GM19438 (cell line): ENCODE results near the gene SPATS2L.

ENCODE experiments used
- ATAC-seq: cut with Tn5 transposase; IDR thresholded peaks from one replicate; pipeline ENCODE4 v1.9.1; 2021; ENCODE audit warnings: low read depth; ENCODE audit not compliant: unreplicated experiment

The SPATS2L gene

DNA sequence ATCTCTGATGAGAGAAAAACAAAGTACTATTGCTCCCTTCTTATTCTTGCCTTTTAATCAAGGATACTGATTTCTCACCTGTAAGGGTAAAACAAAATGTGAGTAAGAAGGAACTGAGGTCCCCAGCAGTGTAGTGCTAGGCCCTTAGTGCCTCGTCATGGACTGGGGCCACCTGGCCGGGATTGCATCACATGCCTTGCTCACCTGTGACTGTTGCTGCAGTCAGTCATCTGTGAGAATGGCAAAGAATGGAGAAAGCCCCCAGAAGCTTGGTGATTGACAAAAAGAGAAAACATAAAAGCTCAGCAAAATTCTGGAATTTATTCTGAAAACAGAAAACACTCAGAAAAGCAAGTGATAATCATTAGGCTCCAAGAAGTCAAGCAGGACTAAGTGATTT is 63.4 kb downstream of the SPATS2L start:
- no peak for ATAC-seq

DNA sequence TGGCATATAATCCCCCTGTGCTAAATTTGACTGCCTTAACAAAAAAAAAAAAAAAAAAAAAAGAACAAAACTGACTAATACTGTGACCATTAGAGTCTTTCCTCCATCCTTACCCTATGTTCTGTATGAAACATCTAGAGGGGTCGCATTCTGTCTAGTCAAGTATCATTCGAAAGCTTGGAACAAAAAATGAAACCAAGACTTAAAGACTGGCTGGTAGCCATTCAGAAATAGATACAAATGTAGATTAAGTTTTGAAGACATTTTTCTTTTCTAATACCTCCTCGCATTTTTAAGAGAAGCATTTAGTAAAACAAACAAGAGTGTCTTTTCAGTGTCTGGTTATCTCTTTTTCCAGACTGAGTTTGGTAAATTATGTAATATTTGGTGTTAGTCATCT is 66.7 kb downstream of the SPATS2L start:
- peak; percentile 35 for ATAC-seq

DNA sequence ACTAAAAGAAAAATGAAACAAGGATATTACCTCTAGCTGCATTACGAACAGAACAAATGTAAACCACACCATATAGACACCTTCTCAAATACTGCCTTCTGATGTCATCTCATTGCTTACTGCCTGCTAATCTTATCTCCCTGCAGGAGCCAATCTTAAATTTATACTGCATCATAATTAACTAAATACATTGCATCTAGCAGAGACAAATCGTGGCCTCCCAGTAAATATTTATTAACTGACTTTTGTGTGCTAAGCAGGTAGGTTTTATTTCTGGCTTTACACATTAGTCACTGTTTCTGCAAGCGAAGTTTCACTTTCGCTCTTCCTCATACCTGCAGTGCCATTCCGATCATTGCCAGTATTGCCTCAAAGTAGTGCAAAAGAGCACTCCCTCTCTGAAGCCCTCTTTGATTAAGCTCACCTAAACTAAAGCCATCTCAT is 67.5 kb downstream of the SPATS2L start:
- peak; percentile 85 for ATAC-seq

DNA sequence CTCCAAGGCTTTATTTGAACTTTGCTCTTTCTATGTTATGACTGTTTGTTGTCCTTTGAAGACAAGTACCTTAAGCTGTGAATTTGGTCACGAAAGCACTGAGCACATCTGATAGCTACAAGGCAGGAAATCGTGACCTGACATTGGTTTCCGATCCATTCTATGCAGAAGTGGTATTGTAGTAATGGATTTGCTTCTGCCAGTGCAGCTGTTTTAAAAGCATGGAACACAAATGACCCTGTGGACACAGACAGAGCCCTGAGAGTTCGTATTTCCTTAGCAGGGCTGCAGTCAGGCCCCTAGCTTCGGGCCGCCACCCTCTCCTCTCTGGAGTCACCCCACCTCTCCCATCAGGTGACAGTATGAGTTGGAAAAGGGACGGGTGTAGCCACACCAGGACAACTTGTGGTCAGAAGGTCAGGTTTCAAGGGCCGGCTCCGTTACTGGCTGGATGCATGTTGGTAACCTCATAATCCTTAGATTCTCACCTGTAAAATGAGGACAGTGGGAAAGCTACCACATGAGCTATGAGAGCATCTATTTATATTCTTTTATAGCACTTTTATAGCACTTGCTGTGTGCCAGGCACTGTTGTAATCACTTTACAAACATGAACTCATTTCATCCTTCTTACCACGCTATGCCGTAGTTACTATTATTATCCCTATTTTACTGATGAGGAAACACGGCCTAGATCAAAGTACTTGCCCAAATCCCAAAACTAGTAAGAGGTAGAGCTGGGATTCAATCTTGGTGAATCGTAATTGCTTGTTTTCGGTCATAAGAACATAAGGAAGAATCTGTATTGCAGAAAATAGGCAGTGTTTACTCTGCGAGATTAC is 70.2 kb downstream of the SPATS2L start:
- ATAC-seq = no peak

DNA sequence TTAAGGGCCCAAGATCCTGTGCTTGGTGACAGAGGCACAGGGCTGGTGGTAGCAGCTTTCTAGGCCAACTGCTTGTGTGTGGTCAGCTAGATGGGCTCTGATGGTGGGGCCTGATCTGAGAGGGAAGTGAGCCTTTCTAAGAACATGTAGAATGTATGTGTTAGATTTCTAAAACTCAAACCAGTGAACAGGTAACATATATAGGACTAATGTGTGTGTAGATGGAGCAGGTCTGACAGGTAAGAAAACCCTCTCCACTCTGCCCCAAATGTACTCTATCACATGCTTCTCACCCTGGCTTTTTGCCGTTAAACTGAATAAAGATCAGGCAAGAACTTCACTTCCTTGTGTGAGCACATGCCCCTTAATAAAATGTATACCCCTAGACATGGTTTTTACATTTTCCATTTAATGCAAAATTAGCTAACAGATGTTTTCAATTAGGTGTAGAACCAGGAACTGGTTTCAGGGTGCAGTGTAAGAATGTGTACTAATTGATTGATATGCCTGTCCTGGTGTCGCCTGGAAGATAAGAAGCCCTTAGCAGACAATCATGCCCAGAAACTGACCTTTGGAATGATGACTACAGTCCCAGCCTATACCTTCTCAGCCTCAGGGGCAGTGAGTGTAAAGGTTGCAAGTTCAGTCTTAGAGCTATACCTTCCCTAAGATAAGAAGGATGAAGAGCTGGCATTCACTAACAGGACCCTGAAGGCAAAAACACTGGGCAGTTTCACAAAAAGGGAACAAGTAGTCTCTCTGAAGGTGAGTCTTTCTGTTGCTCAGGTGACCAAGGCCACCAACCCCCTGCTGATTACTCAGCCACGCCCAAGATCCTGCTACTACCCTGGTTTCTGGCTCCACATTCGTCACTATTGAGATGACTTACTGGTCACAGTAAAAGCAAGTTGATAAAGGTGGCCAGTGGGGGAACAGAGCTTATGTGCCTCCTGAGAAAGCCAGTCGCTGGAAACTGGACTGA is 71.2 kb downstream of the SPATS2L start:
- no peak for ATAC-seq

DNA sequence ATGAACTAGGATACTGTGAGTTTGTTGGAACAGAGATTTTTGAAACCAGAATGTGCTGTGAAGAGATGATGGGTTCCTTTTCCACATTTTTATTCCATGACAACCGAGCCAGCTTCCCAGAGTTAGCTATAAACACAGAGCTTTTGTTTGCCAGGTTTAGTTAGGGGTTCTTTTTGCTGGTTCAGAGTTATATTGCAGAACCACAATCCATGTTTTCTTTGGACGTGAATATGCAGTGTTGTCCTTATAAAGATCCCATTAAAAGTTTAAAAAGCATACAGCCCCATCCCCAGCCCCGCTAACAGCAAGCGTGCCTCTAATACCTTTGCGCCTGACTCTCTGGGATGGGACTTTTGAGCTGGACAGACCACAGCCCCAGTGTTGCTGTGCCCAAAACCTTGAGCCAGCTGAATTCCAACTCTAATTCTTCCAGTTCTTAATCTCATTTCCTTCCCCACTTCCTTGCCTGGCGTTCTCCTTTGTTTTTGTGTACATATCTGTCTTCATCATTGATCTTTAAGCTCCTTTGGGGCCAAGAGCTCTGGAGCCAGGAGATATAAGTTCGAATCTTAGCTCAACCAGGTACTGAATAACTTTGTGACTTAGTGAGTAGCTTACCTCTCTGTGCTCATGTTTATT is 72.3 kb downstream of the SPATS2L start:
- ATAC-seq = no peak

DNA sequence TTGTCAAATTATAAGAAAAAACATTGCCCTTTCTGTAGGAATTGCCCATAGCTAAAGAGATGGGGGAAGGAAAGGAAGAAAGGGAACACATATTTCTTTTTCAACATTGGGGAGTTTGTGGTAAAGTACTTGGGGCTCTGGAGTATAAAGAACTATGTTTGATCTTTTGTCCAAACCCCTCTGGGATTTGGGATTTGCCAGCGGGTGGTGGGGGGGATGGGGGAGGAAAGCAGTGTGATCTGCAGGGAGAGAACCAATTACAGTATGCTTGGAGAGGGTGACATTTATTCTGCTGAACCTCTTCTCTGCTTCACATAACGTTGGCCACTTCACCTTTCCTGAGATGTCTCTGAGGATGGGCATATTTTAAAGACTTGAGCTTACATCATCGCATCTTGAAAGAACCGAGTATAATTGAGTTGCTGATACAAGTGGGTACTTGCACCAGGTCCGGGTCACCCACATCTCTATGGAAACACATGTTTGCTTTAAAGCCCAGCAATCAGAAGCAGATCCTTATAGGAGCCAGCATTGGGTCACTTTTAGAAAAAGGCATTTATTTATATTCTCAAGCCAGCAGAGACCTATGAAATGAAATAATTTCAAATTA is 73.1 kb downstream of the SPATS2L start:
- no peak for ATAC-seq

DNA sequence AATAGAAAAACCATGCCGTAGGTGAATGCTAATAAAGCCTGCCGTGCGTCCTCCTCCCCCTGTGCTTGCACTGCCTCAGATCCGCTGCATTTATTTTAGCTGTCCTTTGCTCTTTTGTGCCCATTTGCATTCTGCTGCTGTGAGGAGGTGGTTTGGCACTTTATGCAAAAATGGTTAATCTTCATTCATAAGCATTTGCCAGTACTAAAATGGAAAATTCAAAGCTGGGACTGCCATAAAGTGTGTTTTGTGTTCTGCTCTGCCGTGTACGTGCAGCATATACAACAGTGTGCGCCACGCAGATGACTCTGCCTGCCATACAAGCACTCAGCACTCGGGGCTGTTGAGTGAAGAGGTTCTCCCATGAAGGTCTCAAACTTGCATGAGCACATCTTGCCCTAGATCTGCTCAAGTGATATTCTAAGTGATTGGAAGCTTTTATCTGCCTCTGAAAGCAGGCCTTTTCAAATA is 73.6 kb downstream of the SPATS2L start:
- ATAC-seq = no peak

DNA sequence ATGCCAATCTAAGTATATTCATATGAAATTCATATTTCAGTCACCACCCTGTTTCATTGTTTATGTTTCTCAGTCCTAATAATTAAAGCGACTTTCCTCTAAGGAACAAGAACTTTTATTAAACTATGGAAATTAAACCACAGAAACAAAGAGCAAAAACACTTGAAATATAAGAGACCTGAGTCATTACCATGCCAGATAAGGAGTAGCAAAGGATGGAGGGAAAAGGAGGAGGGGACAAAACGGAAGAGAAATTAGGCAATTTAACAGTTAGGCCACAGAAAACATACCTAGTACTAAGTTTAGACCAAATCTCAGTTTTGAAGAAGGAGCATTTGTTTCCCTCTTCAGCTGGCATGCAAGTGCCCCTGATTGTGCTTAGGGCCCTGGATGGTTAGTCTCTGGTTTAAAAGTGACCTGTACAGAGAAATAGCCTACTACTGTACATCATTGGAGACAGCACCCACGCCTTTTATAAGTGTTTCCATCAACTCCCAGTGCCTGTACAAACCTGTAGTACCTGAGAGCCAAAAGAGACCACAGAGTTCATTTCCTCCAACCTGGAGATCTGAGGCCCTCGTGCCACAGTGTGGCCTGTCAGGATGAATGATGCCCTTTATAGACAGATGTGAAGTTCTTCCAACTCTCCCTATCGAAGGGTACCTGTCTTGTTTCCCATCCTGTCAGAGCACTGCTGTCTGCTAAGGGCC is 74.5 kb downstream of the SPATS2L start:
- ATAC-seq = no peak

DNA sequence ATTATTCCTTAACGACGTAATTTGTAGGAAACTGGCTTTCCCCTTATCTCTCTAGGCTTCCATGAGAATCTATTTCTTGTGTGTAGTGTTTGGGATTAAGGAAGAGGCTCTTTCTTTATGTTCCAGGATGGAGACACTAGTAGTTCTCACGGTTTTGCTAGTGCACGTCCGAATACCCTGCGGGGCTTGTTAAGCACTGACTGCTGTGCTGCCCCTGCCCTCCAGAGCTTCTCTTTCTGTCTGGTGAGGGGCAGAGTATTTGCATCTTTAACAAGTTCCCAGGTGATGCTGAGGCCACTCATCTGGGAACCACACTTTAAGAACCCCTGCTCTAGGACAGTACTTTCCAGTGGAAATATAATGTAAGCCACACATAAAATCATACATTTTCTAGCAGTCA is 76.4 kb downstream of the SPATS2L start:
- ATAC-seq = no peak

DNA sequence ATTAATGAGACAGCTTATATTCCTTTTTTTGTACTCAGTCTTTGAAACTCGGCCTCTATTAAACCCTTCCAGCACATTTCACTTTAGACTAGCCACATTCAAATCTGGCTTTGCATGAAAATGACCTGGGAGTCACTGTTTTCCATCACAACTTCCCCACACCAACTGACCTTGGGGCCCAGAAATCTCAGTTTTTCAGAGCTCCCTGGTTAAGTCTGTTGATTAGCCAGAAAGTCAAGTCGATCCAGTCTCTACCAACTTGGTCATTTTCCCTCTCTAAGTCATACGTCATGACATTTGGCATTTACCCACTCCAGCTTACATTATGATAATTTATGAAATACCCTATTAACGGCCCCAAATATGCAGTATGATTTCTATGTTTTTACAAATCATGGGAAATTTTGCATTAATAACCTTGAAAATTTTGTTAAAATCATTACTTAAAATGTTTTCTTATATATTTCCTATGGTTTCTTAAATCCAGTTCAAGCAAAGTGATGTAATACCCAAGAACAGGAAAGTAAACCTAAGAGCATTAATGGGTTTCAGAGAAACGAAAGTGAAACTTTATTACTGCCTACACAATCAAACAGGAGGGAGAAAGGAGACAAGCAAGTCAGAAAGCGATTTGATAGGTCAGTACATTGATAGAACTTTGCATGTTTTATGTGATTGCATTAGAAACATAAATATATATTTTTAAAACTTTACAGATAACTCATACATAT is 77.1 kb downstream of the SPATS2L start:
- ATAC-seq = peak; percentile 59

DNA sequence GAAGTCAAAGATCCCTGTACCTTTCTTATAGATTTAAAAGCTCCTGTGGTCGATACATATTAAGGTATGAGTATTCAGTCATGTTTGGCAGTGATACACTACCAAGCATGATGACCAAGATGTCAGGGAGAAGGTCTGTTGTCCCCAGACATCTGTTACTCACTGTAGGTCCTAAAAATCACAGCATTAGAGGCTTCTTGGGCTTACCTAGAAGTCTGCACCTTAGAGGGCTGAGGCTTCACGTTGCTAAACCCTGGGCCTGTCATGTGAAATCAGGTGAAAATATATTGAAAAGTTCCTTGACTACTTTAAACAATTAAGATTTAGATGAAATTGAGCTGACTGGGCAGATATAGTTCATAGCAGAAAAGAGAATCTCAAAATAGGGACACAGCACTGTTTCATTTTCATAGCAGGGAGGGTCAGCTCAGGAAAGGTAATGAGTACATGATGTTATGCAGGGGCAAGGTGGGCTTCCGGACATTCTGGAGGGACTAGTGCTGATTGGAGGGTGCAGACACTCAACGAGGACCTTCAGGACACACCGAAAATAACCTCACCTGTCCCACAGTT is 78.7 kb downstream of the SPATS2L start:
- no peak for ATAC-seq

DNA sequence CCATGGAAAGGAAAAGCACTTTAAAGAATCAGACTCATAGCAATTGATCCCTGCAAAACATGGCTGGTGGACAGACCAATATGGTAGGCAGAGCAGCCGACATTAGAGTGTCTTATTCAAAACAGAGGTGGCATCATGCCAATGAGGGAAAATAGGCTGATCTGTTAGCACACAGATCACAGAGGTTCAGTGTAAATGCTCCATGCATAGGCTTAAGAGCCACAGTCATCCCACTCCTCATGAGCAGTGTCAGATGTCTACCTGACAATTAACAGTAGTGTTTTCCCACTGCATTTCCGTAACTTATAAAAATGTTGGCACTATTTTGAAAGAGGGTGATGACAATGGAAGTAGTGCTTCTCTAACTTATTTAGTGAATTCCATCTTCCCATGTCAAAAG is 86.7 kb downstream of the SPATS2L start:
- no peak for ATAC-seq

DNA sequence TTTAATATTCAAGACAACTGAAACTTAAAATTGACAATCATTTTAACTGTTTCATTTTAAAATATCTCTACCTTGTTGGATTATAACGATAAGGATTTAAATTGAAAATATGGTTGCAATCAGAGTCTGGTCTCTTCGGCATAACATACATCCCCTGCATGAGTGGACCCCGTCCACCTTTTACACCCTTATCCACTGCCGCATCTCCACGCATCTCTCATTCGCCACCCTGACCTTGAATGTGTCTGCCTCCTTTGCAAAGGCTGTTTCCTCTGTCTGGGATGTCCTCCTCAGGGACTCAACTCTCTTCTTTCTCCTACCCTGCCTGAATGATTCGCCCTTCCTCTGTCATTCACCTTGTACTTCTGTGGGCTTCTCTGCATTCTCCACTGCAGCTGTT is 87.6 kb downstream of the SPATS2L start:
- no peak for ATAC-seq

DNA sequence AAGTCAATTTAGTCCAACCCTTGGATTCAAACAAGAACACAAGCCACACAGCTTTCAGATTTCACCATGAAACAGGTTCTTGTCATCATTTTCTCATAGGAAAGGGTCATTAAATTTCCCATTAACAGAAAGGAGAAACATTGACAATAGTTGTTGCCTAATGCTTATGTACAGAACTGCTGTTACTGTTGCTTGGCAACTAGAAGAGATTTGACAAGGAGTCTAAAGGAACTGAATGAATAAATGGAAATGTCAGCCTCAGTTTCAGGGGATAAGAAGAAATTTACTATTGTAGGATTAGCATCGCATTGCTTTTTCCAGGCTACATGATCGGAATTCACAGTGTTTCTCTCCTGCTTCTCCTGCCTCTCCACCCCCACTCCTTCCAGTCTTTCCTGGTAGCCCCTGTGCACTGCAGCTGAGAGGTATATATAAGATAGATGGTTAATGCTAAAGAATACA is 90.3 kb downstream of the SPATS2L start:
- no peak for ATAC-seq

DNA sequence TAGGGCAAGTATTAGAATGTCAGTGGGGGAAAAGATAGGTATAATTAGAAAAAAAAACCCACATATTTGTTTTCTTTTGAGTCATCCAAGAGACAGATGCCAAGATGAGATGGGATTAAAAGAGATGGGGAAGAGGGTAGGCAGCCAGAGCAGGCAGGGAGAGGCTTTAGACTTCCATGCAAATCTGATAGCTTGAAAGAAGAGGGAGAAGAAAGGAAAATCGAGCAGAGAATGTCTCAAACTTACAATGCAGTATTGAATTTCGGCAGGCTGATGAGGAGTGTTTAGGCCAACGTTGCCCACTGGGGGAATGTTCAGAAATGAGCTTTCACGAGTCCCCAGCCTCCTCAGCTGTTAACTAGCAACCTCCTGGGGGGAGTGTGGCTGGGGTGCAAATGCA is 91.3 kb downstream of the SPATS2L start:
- ATAC-seq = no peak

DNA sequence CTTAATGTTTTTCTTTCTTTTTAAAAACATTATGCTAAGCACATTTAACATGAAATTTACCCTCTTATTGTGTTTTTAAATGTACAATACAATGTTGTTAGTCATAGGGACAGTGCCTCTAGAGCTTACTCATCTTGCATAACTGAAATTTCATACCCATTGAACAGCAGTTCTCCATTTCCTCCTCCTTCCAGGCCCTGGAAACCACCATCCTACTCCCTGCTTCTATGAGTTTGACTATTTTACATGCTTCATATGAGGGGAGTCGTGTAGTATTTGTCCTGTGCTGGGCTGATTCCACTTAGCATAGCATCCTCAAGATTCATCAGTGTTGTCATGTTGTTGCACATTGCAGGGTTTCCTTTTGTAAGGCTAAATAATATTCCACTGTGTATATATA is 92.6 kb downstream of the SPATS2L start:
- ATAC-seq = no peak

DNA sequence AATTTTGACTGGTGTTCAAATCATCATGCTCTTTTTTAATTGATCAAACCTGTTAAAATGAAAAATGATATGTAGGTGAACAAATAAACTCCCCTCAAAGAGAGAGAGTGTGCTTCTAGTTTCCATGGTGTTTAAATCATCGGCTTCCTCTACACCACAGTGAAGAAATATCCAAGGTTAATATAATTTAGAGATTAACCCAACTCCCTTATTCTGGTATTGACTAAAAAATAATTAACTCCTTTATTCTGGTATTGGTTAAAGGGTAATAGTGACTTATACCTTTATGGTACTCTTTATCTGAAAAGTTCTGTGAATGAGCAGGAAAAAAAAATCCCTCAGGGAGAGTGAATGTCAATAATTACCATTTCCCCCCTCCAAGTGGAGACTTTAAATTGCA is 93.1 kb downstream of the SPATS2L start:
- no peak for ATAC-seq

DNA sequence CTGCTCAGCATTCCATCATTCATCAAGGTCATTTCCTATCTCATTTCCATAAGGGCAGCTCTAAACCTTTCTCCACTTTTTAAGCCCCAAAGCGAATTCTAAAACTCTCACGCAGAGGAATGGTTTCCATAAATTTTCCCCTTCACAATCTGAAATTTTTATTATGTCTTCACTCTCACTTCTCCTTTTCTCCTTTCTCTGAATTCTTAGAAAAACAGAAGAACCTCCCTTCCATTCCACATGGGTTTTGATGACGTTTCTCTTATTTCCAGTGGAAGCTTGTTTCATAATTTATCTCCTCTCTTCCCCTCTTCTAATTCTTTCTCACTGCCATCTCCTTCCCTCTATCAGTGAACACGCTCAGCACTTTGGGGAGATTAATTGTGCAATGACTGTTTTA is 97.3 kb downstream of the SPATS2L start:
- ATAC-seq = no peak
